SK-N-SH (cell line): ENCODE data around the gene CELSR3. TPM values are rescaled to one million over a fixed set of nuclear protein-coding genes. Genes with fewer than 3 reads are reported as not detected.

Source experiments
- CTCF ChIA-PET: fragments of 300-600, 350-600 bp; formaldehyde crosslinking; extraction: SDS; loops from one replicate; lab custom pipeline; 2021; lab: Yijun Ruan, JAX
- POLR2A ChIA-PET: fragments of 350-600 bp; sonication (Branson Sonifier 250); formaldehyde crosslinking; extraction: SDS; loops from one replicate; lab custom pipeline; 2020; ENCODE audit warnings: antibody characterized with exemption, inconsistent platforms; lab: Yijun Ruan, JAX
- DNase-seq: peaks from one replicate; pipeline ENCODE4 v3.0.0; 2012
- H2AFZ ChIP-seq: fragments of 200-600 bp; sonication (generic); 2 replicates; pipeline ENCODE4 v1.8.1; 2016; ENCODE audit warnings: antibody characterized with exemption, mild to moderate bottlenecking, low read depth
- H3F3A ChIP-seq: fragments of 200-600 bp; sonication (generic); replicated peaks from 2 replicates; pipeline ENCODE3; 2016; ENCODE audit warnings: antibody characterized with exemption, mild to moderate bottlenecking; ENCODE audit not compliant: insufficient read depth
- H3K27ac ChIP-seq, 2 experiments: fragments of 200-500 bp in 1 of 2; fragments of 200-600 bp in 1 of 2; sonication (Bioruptor generic) in 1 of 2; sonication (generic), shearing (Covaris generic) in 1 of 2; 2 replicates each; pipeline versions ENCODE4 v1.5.1 to v1.6.1; 2014 to 2016; ENCODE audit warnings: low read depth in 2 of 2, inconsistent platforms in 1 of 2, low read length in 1 of 2, mild to moderate bottlenecking in 1 of 2, mixed read lengths in 1 of 2
- H3K27me3 ChIP-seq: fragments of 200-600 bp; sonication (generic), shearing (Covaris generic); 2 replicates; pipeline ENCODE4 v1.6.1; 2016; ENCODE audit warnings: mixed run types; ENCODE audit not compliant: insufficient read depth
- H3K36me3 ChIP-seq, 2 experiments: fragments of 200-500 bp in 1 of 2; fragments of 200-600 bp in 1 of 2; sonication (Bioruptor generic) in 1 of 2; sonication (generic) in 1 of 2; replicated peaks in 1 of 2; 2 replicates each; pipeline versions ENCODE3 to v1.5.1; 2014 to 2016; ENCODE audit warnings: low read length in 1 of 2, mild to moderate bottlenecking in 1 of 2; ENCODE audit not compliant: insufficient read depth in 2 of 2, control insufficient read depth in 1 of 2
- H3K4me1 ChIP-seq, 2 experiments: fragments of 200-500 bp in 1 of 2; fragments of 200-600 bp in 1 of 2; sonication (Bioruptor generic) in 1 of 2; sonication (generic), shearing (Covaris generic) in 1 of 2; 2 replicates each; pipeline versions ENCODE4 v1.5.1 to v1.6.1; 2014 to 2016; ENCODE audit warnings: low read depth in 1 of 2, low read length in 1 of 2, mixed run types in 1 of 2; ENCODE audit not compliant: insufficient read depth in 2 of 2, control insufficient read depth in 1 of 2
- H3K4me2 ChIP-seq: fragments of 200-600 bp; sonication (generic), shearing (Covaris generic); 2 replicates; pipeline ENCODE4 v1.6.1; 2017; ENCODE audit warnings: mixed run types
- H3K4me3 ChIP-seq, 2 experiments: fragments of 200-500 bp in 1 of 2; fragments of 200-600 bp in 1 of 2; sonication (Bioruptor generic) in 1 of 2; sonication (generic), shearing (Covaris generic) in 1 of 2; 2 replicates each; pipeline versions ENCODE4 v1.5.1 to v1.8.1; 2014 to 2016; ENCODE audit warnings: low read depth in 2 of 2, inconsistent platforms in 1 of 2, low read length in 1 of 2, mild to moderate bottlenecking in 1 of 2, mixed read lengths in 1 of 2, moderate library complexity in 1 of 2
- H3K79me2 ChIP-seq: fragments of 200-600 bp; sonication (generic); 2 replicates; pipeline ENCODE4 v1.8.1; 2017; ENCODE audit warnings: mild to moderate bottlenecking; ENCODE audit not compliant: insufficient read depth
- H3K9ac ChIP-seq: fragments of 200-600 bp; sonication (generic); 2 replicates; pipeline ENCODE4 v1.6.1; 2017; ENCODE audit warnings: mixed run types
- H3K9me2 ChIP-seq: fragments of 200-600 bp; sonication (generic); 2 replicates; pipeline ENCODE4 v1.6.1; 2017; ENCODE audit warnings: mixed run types
- H3K9me3 ChIP-seq: fragments of 200-600 bp; sonication (generic); 2 replicates; pipeline ENCODE4 v1.6.1; 2017; ENCODE audit warnings: mixed run types, mild to moderate bottlenecking, moderate library complexity
- H4K20me1 ChIP-seq: fragments of 200-600 bp; sonication (generic); 2 replicates; pipeline ENCODE4 v1.6.1; 2017; ENCODE audit warnings: mild to moderate bottlenecking, mixed run types; ENCODE audit not compliant: insufficient read depth
- CHD2 ChIP-seq: fragments of 150-350 bp; IDR thresholded peaks from 2 replicates; pipeline ENCODE4 v1.6.1; 2018; ENCODE audit warnings: low read length; ENCODE audit not compliant: partially characterized antibody
- FOXJ3 ChIP-seq: sonication (generic); formaldehyde crosslinking; IDR thresholded peaks from 2 replicates; pipeline ENCODE4 v1.5.1; 2020; ENCODE audit warnings: mild to moderate bottlenecking, missing genetic modification reagents
- GABPA ChIP-seq: IDR thresholded peaks from 2 replicates; pipeline ENCODE4 v1.4.0; 2012; ENCODE audit warnings: low read depth, mild to moderate bottlenecking
- JUND ChIP-seq: IDR thresholded peaks from 2 replicates; pipeline ENCODE4 v1.4.0; 2012
- MXI1 ChIP-seq: IDR thresholded peaks from 2 replicates; pipeline ENCODE4 v1.6.1; 2012; ENCODE audit warnings: mild to moderate bottlenecking, low read depth, low read length, improper control_type of control experiment
- NFIC ChIP-seq: IDR thresholded peaks from 2 replicates; pipeline ENCODE4 v1.4.0; 2012; ENCODE audit warnings: borderline replicate concordance
- POLR2AphosphoS5 ChIP-seq: IDR thresholded peaks from 2 replicates; pipeline ENCODE4 v1.6.1; 2012; ENCODE audit warnings: low read depth, low read length
- RAD21 ChIP-seq: IDR thresholded peaks from 2 replicates; pipeline ENCODE4 v1.6.1; 2012; ENCODE audit warnings: mild to moderate bottlenecking, low read length
- RFX5 ChIP-seq: IDR thresholded peaks from 2 replicates; pipeline ENCODE4 v1.6.1; 2012; ENCODE audit warnings: mild to moderate bottlenecking, improper control_type of control experiment, low read length
- SMC3 ChIP-seq: IDR thresholded peaks from 2 replicates; pipeline ENCODE4 v1.6.1; 2012; ENCODE audit warnings: low read depth, low read length, improper control_type of control experiment
- WGBS: methylation state at CpG from one replicate; pipeline ENCODE4 v1.1.6; 2017; ENCODE audit warnings: low lambda C conversion rate; 5-methylcytosine and 5-hydroxymethylcytosine counted together
- polyA plus RNA-seq, 3 experiments: library from polyadenylated mRNA; depleted of rRNA; stranded (reverse); fragments of >200 nt; gene quantifications; 2 replicates each; pipeline ENCODE4 v1.2.3, GENCODE V29; 2012
- TF ChIP-seq, protein P1 (sequence below): fragments of 200-600 bp; sonication (generic); IDR thresholded peaks from 2 replicates; pipeline ENCODE4 v1.6.1; 2017; ENCODE audit warnings: antibody characterized with exemption, mild to moderate bottlenecking, moderate library complexity
- TF ChIP-seq, protein P2 (sequence below): IDR thresholded peaks from 2 replicates; pipeline ENCODE4 v1.6.1; 2012; ENCODE audit warnings: mild to moderate bottlenecking, low read depth, low read length, moderate library complexity
- TF ChIP-seq, protein P3 (sequence below): IDR thresholded peaks from 2 replicates; pipeline ENCODE4; 2012

Gene CELSR3
- polyA plus RNA-seq, 1 of the 3 experiments (the other 2 are of a cell fraction), result 11.7 TPM

DNA sequence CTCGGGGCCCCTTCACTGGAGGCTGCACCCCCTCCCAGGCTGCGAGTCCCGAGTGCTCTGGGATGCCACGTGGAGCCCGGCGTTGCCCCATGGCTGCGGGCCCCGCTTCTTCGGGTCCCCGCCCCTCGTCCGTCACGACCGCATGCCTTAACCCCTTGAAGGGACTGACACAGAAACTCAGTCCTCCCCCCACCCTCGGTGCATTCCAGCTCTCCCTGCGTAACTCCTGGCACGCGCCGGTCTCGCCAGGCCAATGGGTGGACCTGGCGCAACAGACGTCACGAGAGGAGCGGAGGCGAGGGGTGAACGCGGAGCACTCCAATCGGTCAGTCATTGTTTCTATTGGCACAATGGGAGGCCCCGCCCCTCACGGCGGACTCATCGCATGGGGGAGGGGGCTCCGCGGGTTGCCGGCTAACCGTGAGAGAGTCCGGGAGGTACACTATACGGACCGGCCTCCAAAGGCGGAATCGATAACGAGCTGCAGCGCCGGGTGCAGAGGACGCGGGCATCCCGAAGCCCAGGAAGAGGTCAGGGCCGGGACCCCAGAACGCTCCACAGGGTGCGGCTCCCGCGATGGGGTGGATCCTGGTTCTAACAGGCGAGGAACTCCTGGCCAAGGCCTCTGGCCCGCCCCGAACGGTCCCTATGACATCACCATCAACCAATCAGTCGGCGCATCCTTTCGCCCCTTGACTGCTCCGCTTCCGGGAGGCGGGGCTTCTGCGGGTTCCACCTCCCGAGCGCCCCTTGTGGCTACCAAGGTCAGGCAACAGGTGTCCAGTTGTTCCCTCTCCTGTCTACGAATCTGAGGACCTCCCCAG lies 1.0 kb upstream of the CELSR3 start (continued):
- TF ChIP-seq, protein P1, sequence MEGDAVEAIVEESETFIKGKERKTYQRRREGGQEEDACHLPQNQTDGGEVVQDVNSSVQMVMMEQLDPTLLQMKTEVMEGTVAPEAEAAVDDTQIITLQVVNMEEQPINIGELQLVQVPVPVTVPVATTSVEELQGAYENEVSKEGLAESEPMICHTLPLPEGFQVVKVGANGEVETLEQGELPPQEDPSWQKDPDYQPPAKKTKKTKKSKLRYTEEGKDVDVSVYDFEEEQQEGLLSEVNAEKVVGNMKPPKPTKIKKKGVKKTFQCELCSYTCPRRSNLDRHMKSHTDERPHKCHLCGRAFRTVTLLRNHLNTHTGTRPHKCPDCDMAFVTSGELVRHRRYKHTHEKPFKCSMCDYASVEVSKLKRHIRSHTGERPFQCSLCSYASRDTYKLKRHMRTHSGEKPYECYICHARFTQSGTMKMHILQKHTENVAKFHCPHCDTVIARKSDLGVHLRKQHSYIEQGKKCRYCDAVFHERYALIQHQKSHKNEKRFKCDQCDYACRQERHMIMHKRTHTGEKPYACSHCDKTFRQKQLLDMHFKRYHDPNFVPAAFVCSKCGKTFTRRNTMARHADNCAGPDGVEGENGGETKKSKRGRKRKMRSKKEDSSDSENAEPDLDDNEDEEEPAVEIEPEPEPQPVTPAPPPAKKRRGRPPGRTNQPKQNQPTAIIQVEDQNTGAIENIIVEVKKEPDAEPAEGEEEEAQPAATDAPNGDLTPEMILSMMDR, result peak; percentile 86
- peak; percentile 97 for TF ChIP-seq MXI1
- peak; percentile 3 for TF ChIP-seq NFIC
- TF ChIP-seq, protein P2, sequence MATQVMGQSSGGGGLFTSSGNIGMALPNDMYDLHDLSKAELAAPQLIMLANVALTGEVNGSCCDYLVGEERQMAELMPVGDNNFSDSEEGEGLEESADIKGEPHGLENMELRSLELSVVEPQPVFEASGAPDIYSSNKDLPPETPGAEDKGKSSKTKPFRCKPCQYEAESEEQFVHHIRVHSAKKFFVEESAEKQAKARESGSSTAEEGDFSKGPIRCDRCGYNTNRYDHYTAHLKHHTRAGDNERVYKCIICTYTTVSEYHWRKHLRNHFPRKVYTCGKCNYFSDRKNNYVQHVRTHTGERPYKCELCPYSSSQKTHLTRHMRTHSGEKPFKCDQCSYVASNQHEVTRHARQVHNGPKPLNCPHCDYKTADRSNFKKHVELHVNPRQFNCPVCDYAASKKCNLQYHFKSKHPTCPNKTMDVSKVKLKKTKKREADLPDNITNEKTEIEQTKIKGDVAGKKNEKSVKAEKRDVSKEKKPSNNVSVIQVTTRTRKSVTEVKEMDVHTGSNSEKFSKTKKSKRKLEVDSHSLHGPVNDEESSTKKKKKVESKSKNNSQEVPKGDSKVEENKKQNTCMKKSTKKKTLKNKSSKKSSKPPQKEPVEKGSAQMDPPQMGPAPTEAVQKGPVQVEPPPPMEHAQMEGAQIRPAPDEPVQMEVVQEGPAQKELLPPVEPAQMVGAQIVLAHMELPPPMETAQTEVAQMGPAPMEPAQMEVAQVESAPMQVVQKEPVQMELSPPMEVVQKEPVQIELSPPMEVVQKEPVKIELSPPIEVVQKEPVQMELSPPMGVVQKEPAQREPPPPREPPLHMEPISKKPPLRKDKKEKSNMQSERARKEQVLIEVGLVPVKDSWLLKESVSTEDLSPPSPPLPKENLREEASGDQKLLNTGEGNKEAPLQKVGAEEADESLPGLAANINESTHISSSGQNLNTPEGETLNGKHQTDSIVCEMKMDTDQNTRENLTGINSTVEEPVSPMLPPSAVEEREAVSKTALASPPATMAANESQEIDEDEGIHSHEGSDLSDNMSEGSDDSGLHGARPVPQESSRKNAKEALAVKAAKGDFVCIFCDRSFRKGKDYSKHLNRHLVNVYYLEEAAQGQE, result peak; percentile 7; the same call in 1 of the 2 replicates
- TF ChIP-seq, protein P3, sequence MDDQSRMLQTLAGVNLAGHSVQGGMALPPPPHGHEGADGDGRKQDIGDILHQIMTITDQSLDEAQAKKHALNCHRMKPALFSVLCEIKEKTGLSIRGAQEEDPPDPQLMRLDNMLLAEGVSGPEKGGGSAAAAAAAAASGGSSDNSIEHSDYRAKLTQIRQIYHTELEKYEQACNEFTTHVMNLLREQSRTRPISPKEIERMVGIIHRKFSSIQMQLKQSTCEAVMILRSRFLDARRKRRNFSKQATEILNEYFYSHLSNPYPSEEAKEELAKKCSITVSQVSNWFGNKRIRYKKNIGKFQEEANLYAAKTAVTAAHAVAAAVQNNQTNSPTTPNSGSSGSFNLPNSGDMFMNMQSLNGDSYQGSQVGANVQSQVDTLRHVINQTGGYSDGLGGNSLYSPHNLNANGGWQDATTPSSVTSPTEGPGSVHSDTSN, result peak; percentile 61
- TF ChIP-seq SMC3, result no peak; the same call in 1 of the 2 replicates
- TF ChIP-seq, all 33 proteins: peak for 22

DNA sequence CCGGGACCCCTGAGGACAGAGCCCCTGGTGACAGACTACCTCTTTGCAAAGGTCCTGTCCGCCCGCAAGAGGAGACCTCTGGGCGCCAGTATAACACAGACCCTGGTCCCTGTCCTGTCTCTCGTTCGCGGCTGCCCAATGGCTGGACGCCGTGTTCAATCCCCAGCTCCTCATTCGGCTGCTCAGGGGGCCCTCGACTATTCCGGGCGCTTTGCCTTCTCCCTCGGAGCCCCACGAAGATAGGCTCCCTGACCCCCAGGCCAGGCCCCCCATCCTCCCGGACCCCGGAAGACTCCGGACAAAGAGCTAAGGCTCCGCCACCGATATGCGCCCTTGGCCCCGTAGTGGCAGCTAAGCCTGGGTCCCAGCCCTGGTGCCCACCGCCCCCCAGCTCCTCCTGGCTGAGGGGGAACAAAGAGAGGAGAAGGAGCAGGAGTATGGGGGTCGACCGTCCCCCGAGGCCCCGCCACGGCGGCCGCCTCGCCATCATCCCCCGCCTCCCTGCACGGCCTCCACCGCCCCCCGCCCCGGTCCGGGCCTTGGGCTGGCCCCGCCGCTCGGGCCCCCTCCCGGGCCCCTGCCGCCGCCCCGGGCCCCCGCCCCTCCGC lies 437 bp downstream of the CELSR3 start:
- no peak overlapping the region for H2AFZ ChIP-seq
- H3K4me2 ChIP-seq, result peak overlapping the region; percentile 98
- H3K4me1 ChIP-seq, result peaks cover 4 to 23% of the 10 kb centered on the region in 2 experiments; a peak in 2 of 4 replicates
- H3K4me3 ChIP-seq, result peak overlapping the region; percentile 61 to 77
- POLR2A ChIA-PET, result interaction anchor here (0.6 to 1.9 kb wide), 6 partner anchors 22 to 103 kb away, joined by 3 to 15 read pairs (median 4); partner anchors contain the start of genes IP6K2 and SLC26A6
- WGBS, result 44% methylated on average over 11 of the region's 46 CpGs
- H4K20me1 ChIP-seq, result peaks cover 14% of the 10 kb centered on the region; the same call in 1 of the 2 replicates
- H3K27me3 ChIP-seq, result no peaks in the 10 kb centered on the region
- DNase-seq, result peak; percentile 85
- no peaks in the 10 kb centered on the region for H3K9me3 ChIP-seq
- H3K27ac ChIP-seq, result peak overlapping the region; percentile 96 to 99; a peak in 3 of 4 replicates
- peaks cover 12% of the 10 kb centered on the region for H3F3A ChIP-seq
- H3K79me2 ChIP-seq, result peaks cover 28% of the 10 kb centered on the region
- H3K36me3 ChIP-seq, result peaks cover 15 to 33% of the 10 kb centered on the region in 2 experiments
- peak overlapping the region; percentile 97; the same call in 1 of the 2 replicates for H3K9ac ChIP-seq
- H3K9me2 ChIP-seq, result no peaks in the 10 kb centered on the region
- CTCF ChIA-PET, result interaction anchor here (0.6 to 4.5 kb wide), 7 partner anchors 21 to 468 kb away, joined by 3 to 33 read pairs (median 8); partner anchors contain the start of genes ARIH2, NCKIPSD and SLC26A6
- TF ChIP-seq RFX5 (no peak), JUND (no peak), GABPA (no peak), FOXJ3 (CRISPR knock-in tag) (no peak), CHD2 (no peak), POLR2AphosphoS5 (no peak), RAD21 (no peak), SMC3 (no peak)
- TF ChIP-seq, protein P3, result no peak
- TF ChIP-seq, protein P2, result no peak
